Rectal smooth muscle tissue (tissue), 1 donor: ENCODE data around the gene EFS.
"Not testable (repeated sequence)": the region's sequence is repeated elsewhere in the genome, so short reads cannot be mapped to it uniquely, and the experiment has no call there.

ENCODE experiments used
- H3K27ac ChIP-seq: one replicate; pipeline ENCODE4 v1.7.0; 2013; ENCODE audit warnings: low read depth, low read length, inconsistent platforms
- H3K27me3 ChIP-seq: one replicate; pipeline ENCODE4 v1.7.0; 2013; ENCODE audit warnings: low read length; ENCODE audit not compliant: control insufficient read depth, insufficient read depth
- H3K36me3 ChIP-seq: one replicate; pipeline ENCODE4 v1.7.0; 2013; ENCODE audit warnings: low read length; ENCODE audit not compliant: control insufficient read depth, insufficient read depth
- H3K4me1 ChIP-seq: one replicate; pipeline ENCODE4 v1.7.0; 2013; ENCODE audit warnings: low read length; ENCODE audit not compliant: control insufficient read depth, insufficient read depth
- H3K4me3 ChIP-seq: one replicate; pipeline ENCODE4 v1.7.0; 2013; ENCODE audit warnings: low read length
- H3K9ac ChIP-seq: one replicate; pipeline ENCODE4 v1.7.0; 2013; ENCODE audit warnings: low read length

Gene EFS

DNA sequence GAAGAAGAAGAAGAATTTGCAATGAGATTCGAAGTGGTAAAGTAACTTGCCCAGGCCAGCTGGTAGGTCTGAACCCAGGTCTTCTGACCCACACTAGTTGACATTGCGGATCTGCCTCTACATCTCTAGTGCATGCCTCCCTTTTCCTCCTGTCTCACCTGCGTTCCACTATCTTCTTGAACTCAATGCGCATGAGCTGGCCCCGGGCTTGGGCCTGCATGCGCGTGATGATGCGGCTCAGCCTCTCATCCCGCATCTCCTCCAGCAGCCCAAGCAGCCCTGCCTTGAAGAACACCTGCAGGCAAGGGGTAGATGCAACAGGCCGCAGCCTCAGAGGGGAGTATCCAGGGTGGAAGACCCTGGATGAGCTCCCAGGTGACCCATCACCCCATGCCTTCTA, 31.2 kb upstream of the EFS start:
- no peak overlapping the region for H3K27ac ChIP-seq
- no peaks in the 10 kb centered on the region for H3K27me3 ChIP-seq
- H3K4me3 ChIP-seq: no peak overlapping the region
- H3K36me3 ChIP-seq: no peaks in the 10 kb centered on the region
- H3K4me1 ChIP-seq: no peaks in the 10 kb centered on the region
- no peak overlapping the region for H3K9ac ChIP-seq

DNA sequence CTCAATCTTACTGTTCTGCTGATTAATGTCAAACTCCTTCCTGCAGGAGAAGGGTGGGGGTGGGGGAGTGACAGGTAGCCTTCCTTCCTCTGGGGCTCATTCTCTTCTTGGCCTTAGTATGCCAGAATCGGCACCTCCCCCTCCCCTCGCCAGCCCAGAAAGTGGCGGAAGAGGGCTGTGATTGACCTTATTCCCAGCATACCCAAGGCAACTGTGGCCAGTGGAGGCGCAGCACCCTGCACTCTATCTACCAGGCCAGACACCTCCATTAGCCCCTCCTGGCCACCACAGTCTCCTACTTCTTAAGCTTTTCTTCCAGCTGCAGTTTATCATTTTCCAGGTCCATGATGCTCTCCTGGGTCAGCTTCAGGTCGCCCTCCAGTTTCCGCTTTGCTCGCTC, 27.6 kb upstream of the EFS start:
- Histone ChIP-seq H3K36me3 (no peaks in the 10 kb centered on the region), H3K4me1 (no peaks in the 10 kb centered on the region), H3K27me3 (no peaks in the 10 kb centered on the region), H3K4me3 (no peak overlapping the region), H3K9ac (no peak overlapping the region), H3K27ac (no peak overlapping the region)

DNA sequence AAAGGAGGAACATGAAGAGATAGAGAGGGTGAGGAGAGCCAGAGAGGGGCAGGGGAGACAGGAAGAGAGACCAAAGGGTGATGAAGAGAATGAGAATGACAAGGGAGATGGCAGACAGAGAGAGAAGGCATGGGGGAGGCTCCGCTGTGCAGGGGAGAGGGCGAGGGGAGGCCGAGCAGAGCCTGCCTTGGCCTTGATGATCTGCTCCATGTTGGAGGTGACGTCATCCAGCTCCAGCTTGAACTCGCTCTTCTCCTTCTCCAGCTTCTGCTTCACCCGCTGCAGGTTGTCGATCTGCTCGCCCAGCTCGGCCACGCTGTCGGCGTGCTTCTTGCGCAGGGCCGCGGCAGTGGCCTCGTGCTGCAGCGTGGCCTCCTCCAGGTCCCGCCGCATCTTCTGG, 24.9 kb upstream of the EFS start:
- H3K9ac ChIP-seq, H3K27ac ChIP-seq, H3K36me3 ChIP-seq, H3K4me1 ChIP-seq, H3K4me3 ChIP-seq, H3K27me3 ChIP-seq: not testable (repeated sequence)

DNA sequence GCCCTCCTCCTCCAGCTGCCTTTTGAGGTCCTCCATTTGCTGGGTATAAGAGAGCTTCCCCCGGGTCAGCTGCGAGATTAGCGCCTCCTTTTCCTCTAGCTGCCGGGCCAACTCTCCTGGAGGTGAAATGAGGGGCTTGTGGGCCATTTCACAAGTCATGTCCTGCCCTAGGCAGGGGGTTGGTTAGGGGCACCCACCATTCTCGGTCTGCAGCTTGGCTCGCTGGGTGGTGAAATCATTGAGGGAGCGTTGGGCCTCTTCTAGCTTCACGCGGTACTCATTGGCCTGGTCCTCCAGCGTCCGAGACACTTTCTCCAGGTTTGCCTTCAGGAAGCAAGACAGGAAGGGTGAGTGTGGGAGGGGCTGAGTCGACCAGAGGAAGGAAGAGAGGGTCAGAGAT, 24.4 kb upstream of the EFS start:
- H3K9ac ChIP-seq: no peak overlapping the region
- H3K36me3 ChIP-seq: no peaks in the 10 kb centered on the region
- H3K27ac ChIP-seq: no peak overlapping the region
- H3K4me1 ChIP-seq: no peaks in the 10 kb centered on the region
- H3K4me3 ChIP-seq: no peak overlapping the region
- H3K27me3 ChIP-seq: no peaks in the 10 kb centered on the region

DNA sequence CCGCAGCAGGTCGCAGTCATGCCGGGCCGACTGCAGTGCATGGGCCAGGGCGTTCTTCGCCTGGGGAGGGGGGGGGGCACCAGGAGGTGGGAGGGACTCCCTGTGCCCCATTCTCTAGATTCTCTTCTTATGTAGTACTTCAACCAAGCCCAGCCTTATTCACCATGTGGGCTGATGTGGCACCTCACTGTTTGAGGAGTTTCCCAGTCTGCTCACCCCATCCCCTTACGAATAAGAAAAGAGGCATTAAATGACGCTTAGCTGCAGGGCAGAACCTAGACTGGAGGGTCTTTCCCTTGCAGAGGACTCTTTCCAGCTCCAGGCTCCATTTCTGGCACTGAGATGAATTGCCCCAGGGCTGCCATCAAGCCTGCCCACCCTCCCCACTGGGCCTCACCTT, 24.0 kb upstream of the EFS start:
- H3K4me3 ChIP-seq: no peak overlapping the region
- no peaks in the 10 kb centered on the region for H3K27me3 ChIP-seq
- no peaks in the 10 kb centered on the region for H3K36me3 ChIP-seq
- no peak overlapping the region for H3K9ac ChIP-seq
- no peak overlapping the region for H3K27ac ChIP-seq
- H3K4me1 ChIP-seq: no peaks in the 10 kb centered on the region

DNA sequence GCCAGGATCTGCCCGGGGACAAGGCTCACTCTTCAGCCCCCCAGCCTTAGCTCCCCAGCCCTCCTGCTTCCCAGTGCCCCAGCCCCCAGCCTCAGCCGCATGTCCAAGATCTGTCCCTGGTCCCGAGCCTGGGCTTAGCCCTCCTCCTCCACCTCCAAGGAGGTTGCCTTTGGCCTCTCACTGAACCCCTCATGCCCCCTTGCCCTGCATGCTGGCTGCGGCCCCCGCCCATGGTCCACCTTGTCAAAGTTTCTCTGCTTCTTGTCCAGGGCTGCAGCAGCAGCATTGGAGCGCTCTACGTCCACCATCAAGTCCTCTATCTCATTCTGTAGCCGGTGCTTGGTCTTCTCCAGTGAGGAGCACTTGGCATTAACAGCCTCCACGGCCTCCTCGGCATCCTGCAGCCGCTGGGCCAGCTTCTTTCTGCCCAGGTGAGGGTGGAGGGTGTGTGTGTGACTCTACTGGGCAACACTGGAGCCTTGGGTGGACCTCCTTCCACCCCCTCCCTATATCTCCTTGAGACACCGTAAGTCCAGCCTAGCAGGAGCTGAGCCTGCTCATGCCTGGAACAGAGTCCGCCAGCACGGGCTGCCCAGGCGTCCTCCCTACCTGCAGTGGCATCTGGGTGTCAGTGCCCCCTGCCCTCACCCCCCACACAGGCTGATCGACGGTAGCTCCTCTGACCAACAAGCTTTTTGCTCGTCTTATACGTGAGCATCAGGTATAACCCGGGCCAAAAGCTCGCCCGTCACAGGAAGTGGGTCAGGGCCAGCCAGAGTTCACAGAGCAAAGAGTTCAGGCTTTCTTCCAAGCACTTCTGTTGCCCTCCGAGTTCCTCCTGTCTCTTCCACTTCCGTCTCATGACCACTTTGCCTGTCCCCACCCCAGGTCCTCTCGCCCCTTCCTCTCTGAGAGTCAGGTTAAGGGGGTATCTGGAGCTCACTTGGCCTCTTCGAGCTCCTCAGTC, 23.2 kb upstream of the EFS start:
- Histone ChIP-seq H3K9ac (no peak overlapping the region), H3K27ac (no peak overlapping the region), H3K27me3 (no peaks in the 10 kb centered on the region), H3K4me1 (no peaks in the 10 kb centered on the region), H3K4me3 (no peak overlapping the region), H3K36me3 (no peaks in the 10 kb centered on the region)

DNA sequence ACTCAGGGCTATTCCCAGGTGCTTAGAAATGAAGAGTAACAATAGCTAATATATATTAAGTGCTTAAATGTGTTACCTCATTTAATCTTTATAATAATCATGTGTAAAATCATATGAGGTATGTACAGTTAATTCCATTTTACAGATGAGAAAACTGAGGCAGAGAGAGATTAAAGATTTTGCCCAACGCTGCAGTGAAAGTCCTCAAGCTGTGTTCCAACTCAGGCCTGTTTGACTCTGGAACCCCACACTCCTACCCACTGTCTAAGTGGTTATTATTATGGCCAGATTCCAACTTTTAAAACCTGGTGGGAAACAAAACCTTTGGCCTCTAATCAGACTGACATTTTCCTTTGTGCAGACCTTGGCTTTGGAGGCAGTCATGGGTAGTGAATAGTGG, 22.0 kb upstream of the EFS start:
- no peak overlapping the region for H3K9ac ChIP-seq
- H3K27ac ChIP-seq: no peak overlapping the region
- H3K36me3 ChIP-seq: no peaks in the 10 kb centered on the region
- no peak overlapping the region for H3K4me3 ChIP-seq
- no peaks in the 10 kb centered on the region for H3K27me3 ChIP-seq
- no peaks in the 10 kb centered on the region for H3K4me1 ChIP-seq

DNA sequence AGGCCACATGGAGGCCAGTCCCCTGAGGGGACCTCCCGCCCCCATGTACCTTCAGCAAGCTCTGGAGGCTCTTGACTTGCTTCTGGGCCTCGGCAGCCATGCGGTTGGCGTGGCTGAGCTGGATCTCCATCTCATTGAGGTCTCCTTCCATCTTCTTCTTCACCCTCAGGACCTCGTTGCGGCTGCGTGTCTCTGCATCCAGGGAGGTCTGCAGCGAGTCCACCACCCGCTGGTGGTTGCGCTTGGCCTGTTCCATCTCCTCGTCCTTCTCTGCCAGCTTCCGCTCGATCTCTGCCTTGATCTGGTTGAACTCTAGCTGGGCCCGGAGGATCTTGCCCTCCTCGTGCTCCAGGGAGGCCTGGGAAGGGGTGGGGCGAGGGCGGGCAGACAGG, 21.3 kb upstream of the EFS start:
- H3K9ac ChIP-seq, H3K4me3 ChIP-seq, H3K36me3 ChIP-seq, H3K27me3 ChIP-seq, H3K27ac ChIP-seq, H3K4me1 ChIP-seq: not testable (repeated sequence)

DNA sequence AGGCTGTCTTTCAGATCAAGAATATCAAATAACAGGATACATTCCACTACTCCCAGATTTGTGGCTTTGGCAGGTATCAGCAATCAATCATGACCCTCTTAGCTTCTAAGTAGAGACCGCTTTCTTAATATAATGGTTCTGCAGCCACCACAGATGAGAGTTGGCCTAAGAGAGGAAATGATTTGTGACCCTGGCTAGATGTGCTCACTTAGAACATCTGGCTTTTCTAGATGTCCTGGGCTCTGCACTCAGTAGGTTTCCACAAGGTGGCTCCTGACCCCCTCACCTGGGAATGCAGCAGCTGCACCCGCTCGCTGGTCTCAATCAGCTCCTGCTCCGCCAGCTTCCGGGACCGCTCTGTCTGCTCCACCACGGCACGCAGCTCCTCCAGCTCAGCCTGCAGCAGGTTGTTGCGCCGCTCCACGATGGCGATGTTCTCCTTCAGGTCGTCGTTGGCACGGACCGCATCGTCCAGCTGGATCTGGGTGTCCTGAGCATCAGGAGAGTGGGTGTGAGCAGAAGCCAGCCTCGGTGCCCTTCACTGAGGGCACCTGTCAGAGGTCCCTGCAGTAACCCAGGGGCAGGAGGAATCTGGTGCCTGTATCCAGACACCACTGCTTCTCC, 20.8 kb upstream of the EFS start:
- Histone ChIP-seq H3K9ac (no peak overlapping the region), H3K36me3 (no peaks in the 10 kb centered on the region), H3K27me3 (no peaks in the 10 kb centered on the region), H3K4me1 (no peaks in the 10 kb centered on the region), H3K27ac (no peak overlapping the region), H3K4me3 (no peak overlapping the region)

DNA sequence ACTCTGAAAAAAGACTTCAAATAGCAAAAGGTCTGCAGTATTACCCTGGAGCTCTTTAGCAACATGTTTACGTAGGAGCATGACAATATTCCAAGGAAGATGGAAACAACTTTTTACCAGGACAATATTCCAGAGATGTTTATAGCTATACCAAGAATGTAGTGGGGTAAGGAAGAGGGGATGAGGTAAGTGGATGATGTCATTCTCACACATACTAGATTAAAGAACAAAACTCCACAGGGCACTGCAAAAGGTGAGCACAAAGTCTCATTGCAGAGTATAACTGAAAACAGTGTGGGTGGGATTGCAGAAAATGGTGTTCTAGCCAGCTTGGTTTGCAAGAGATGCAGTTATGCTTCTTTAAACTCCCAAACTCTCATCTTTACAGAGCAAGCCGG, 20.3 kb upstream of the EFS start:
- H3K9ac ChIP-seq: no peak overlapping the region
- no peaks in the 10 kb centered on the region for H3K36me3 ChIP-seq
- H3K4me1 ChIP-seq: no peaks in the 10 kb centered on the region
- H3K27ac ChIP-seq: no peak overlapping the region
- H3K4me3 ChIP-seq: no peak overlapping the region
- H3K27me3 ChIP-seq: no peaks in the 10 kb centered on the region

DNA sequence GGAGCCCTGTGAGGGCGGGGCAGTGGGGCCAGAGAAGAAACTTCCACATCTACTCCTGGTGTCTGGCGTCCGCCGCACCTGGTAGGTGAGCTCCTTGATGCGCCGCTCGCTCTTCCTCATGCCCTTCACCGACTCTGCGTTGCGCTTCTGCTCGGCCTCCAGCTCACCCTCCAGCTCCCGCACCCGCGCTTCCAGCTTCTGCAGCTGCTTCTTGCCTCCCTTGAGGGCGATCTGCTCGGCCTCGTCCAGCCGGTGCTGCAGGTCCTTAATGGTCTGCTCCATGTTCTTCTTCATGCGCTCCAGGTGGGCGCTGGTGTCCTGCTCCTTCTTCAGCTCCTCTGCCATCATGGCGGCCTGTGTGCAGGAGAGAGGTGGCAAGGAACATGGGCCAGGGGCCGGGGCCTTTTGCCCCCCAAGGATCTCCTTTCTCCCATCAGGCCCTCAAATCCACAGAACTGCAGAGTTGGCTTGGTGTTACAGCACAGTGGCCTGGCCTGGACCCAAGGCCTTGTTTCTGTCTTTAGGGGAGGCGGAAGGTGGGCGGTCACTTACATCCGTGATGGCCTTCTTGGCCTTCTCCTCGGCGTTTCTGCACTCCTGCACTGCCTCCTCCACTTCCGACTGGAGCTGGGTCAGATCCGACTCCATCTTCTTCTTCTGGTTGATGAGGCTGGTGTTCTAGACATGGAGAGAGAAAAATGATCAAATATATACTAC, 19.6 kb upstream of the EFS start:
- H3K27me3 ChIP-seq: no peaks in the 10 kb centered on the region
- no peak overlapping the region for H3K9ac ChIP-seq
- H3K36me3 ChIP-seq: no peaks in the 10 kb centered on the region
- H3K27ac ChIP-seq: no peak overlapping the region
- no peak overlapping the region for H3K4me3 ChIP-seq
- H3K4me1 ChIP-seq: no peaks in the 10 kb centered on the region

DNA sequence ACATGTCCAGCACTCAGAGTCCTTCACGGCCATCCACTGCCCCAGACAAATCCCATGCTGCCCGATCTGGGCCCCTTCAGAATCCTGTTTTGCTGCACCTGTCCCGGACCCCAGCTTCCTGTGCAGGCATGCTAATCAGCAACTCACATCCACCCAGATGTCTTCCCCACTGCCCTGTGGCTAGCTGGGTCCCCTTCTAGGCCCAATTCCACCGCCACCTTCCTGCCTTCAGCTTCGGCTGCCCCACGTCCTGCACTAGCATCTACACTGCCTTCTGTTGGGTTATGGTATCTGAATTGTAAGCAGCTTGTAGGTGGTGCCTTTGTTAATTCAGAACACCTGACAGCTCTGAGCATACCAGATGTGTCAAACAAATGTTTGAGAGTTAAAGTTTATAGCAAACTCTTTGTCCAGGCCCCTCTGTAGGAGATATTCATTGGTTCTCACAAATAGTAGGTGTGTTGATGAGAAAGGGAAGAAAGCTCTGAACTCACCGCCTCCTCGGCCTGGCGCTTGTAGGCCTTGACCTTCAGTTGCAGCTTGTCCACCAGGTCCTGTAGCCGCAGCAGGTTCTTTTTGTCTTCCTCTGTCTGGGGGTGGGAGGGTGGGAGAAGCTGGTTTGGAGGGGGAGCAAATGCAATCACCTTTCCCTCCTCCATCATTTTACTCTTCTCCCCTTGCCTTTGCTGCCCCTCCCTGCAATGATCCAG, 17.9 kb upstream of the EFS start:
- no peaks in the 10 kb centered on the region for H3K36me3 ChIP-seq
- H3K4me1 ChIP-seq: no peaks in the 10 kb centered on the region
- no peak overlapping the region for H3K9ac ChIP-seq
- H3K27me3 ChIP-seq: peaks cover 2% of the 10 kb centered on the region
- no peak overlapping the region for H3K4me3 ChIP-seq
- no peak overlapping the region for H3K27ac ChIP-seq
